ENCODE results near the gene MTG1.
"Not testable (repeated sequence)": the region's sequence is repeated elsewhere in the genome, so short reads cannot be mapped to it uniquely, and the experiment has no call there.

Gene MTG1

GRCh38 chr10:133422807-133423771, 29.1 kb downstream of the MTG1 start (continued):
- TF ChIP-seq, protein P1, sequence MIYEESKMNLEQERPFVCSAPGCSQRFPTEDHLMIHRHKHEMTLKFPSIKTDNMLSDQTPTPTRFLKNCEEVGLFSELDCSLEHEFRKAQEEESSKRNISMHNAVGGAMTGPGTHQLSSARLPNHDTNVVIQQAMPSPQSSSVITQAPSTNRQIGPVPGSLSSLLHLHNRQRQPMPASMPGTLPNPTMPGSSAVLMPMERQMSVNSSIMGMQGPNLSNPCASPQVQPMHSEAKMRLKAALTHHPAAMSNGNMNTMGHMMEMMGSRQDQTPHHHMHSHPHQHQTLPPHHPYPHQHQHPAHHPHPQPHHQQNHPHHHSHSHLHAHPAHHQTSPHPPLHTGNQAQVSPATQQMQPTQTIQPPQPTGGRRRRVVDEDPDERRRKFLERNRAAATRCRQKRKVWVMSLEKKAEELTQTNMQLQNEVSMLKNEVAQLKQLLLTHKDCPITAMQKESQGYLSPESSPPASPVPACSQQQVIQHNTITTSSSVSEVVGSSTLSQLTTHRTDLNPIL (CRISPR knock-in tag; IDR thresholded peaks at IDR 0.05; ENCODE audit: low read depth) = no peak

GRCh38 chr10:133424102-133424501, 30.1 kb downstream of the MTG1 start:
- peak; percentile 44 for ATAC-seq

- not testable (repeated sequence) for ATAC-seq
These were observed 30.6 kb downstream of the MTG1 start, which contains the start of gene SPRN for GRCh38 chr10:133424601-133425000. Gene SPRN (minus strand): TSS chr10:133424625. CDS start chr10:133423681, 944 bp downstream.

- not testable (repeated sequence) for ATAC-seq
These were observed 35.6 kb downstream of the MTG1 start for GRCh38 chr10:133429571-133429970.

DNA sequence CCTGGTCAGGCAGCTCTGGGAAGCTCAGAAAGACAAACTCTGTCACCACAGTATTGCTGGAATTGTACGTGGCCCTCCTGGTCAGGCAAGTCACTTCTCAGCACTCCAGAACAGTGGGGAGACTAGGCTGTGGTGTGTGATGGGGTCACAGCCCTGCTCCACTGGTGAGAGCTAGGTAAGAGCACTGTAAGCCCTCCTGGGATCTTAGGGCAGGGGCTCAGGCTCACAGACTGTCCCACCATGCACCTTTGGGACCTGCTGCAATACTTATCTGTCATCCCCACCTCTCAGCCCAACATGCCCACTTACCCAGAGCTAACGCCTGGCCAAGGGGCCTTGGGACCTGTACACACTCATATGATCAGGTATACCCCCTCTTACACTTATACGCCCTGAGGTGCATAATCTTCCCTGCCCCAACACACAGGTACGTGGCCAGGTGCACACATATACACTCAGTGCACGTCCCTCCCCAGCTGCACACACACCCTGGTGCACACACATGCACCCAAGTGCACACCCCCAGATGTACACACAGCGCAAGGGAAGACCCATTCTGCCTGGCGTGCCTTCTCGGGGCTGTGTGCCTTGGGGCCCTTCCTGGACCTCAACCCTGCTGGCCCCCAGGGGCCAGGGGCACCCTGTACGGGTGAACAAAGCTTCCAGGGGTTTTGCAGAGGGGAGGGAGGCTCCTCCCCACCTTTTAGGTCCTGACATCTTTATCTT, 38.1 kb downstream of the MTG1 start:
- peak; percentile 45 for ATAC-seq

DNA sequence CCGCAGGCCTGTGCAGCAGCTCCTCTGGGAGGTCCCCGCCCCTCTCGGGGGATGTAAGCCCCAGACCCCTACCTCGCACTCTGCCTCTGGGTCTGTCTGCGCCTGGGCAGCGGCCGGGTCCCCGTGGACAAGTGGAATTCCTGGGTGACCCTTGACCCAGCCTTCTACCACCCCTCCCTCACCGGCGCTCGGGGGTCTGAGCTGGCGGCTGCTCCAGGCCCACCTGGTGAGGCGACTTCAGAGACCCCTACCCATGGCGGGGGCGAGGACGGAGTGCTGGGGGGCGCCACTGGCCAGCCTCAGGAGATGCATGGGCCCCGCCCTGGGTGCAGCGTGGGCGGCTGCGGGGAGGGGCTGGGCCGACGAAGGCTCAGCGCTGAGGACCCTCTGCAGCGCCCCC, 38.8 kb downstream of the MTG1 start:
- ATAC-seq = peak; percentile 27; the same call in 2 of the 3 replicates

- TF ChIP-seq ZFP30 (CRISPR knock-in tag; IDR thresholded peaks at IDR 0.05) = no peak
- TF ChIP-seq OSR1 (CRISPR knock-in tag; IDR thresholded peaks at IDR 0.05) = no peak
- TF ChIP-seq GLIS3 (CRISPR knock-in tag; IDR thresholded peaks at IDR 0.05) = no peak
- TF ChIP-seq, protein P1 (CRISPR knock-in tag; IDR thresholded peaks at IDR 0.05; ENCODE audit: low read depth) = no peak
- TF ChIP-seq ZC3H10 (CRISPR knock-in tag; IDR thresholded peaks at IDR 0.05) = no peak
- TF ChIP-seq ZNF8 (CRISPR knock-in tag; IDR thresholded peaks at IDR 0.05) = no peak
- no peak for TF ChIP-seq TOX (CRISPR knock-in tag; IDR thresholded peaks at IDR 0.05; ENCODE audit: borderline replicate concordance)
- no peak for TF ChIP-seq ARNTL (CRISPR knock-in tag; IDR thresholded peaks at IDR 0.05; ENCODE audit: borderline replicate concordance, low read depth)
- no peak for TF ChIP-seq POU6F1 (CRISPR knock-in tag; IDR thresholded peaks at IDR 0.05; ENCODE audit: borderline replicate concordance, low read depth)
- no peak for TF ChIP-seq ISL1 (CRISPR knock-in tag; IDR thresholded peaks at IDR 0.05)
- no peak for TF ChIP-seq ESRRG (CRISPR knock-in tag; IDR thresholded peaks at IDR 0.05)
- no peak for TF ChIP-seq PPARA (CRISPR knock-in tag; IDR thresholded peaks at IDR 0.05; ENCODE audit: borderline replicate concordance)
- TF ChIP-seq ZNF70 (CRISPR knock-in tag; IDR thresholded peaks at IDR 0.05) = no peak
- TF ChIP-seq PATZ1 (CRISPR knock-in tag; IDR thresholded peaks at IDR 0.05; ENCODE audit: borderline replicate concordance) = no peak
- TF ChIP-seq RARB (CRISPR knock-in tag; IDR thresholded peaks at IDR 0.05) = no peak
- TF ChIP-seq, protein P2, sequence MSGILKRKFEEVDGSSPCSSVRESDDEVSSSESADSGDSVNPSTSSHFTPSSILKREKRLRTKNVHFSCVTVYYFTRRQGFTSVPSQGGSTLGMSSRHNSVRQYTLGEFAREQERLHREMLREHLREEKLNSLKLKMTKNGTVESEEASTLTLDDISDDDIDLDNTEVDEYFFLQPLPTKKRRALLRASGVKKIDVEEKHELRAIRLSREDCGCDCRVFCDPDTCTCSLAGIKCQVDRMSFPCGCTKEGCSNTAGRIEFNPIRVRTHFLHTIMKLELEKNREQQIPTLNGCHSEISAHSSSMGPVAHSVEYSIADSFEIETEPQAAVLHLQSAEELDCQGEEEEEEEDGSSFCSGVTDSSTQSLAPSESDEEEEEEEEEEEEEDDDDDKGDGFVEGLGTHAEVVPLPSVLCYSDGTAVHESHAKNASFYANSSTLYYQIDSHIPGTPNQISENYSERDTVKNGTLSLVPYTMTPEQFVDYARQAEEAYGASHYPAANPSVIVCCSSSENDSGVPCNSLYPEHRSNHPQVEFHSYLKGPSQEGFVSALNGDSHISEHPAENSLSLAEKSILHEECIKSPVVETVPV (CRISPR knock-in tag; IDR thresholded peaks at IDR 0.05) = no peak
- TF ChIP-seq TCF4 (CRISPR knock-in tag; IDR thresholded peaks at IDR 0.05; ENCODE audit: borderline replicate concordance) = no peak
- TF ChIP-seq ZFP3 (CRISPR knock-in tag; IDR thresholded peaks at IDR 0.05) = no peak
- TF ChIP-seq BACH2 (CRISPR knock-in tag; IDR thresholded peaks at IDR 0.05; ENCODE audit: borderline replicate concordance) = no peak
- peak; percentile 56 for ATAC-seq
These were observed 44.8 kb downstream of the MTG1 start for GRCh38 chr10:133438711-133439273.

All from SK-N-SH treated with all-trans-retinoic acid at 6 μM for 48 hours (cell line).